Activated CD8-positive, alpha-beta T cell treated with anti-CD3 and anti-CD28 coated beads for 36 hours (primary cell): ENCODE results near the gene MCC. TPM values are rescaled to one million over a fixed set of nuclear protein-coding genes. Genes with fewer than 3 reads are reported as not detected.

Experiments
- ATAC-seq: fragments of 200-7000 bp; cut with Tn5 transposase; one replicate; pipeline ENCODE4 v1.10.0; 2021; ENCODE audit warnings: mild to moderate bottlenecking, moderate library complexity
- CTCF ChIA-PET: fragments of 350-600 bp; sonication (Branson Sonifier 250); formaldehyde crosslinking; loops from one replicate; lab custom pipeline; 2021; ENCODE audit warnings: antibody characterized with exemption; lab: Charles Lee
- POLR2A ChIA-PET: fragments of 350-600 bp; sonication (Branson Sonifier 250); formaldehyde crosslinking; loops from one replicate; lab custom pipeline; 2021; ENCODE audit warnings: antibody characterized with exemption; lab: Charles Lee
- DNase-seq: peaks from one replicate; pipeline ENCODE4 v3.0.0-alpha.2; 2020
- H3K27ac Mint-ChIP-seq: one replicate; pipeline ENCODE4 v1.8.0; 2021; ENCODE audit warnings: mild to moderate bottlenecking, mixed read lengths
- H3K27me3 Mint-ChIP-seq: one replicate; pipeline ENCODE4 v1.8.0; 2021; ENCODE audit warnings: mixed read lengths
- H3K36me3 Mint-ChIP-seq: one replicate; pipeline ENCODE4 v1.8.0; 2021; ENCODE audit warnings: low read depth, mixed read lengths
- H3K4me1 Mint-ChIP-seq: one replicate; pipeline ENCODE4 v1.8.0; 2021; ENCODE audit warnings: low read depth, mixed read lengths
- H3K4me3 Mint-ChIP-seq: one replicate; pipeline ENCODE4 v1.8.0; 2021; ENCODE audit warnings: mild to moderate bottlenecking, moderate library complexity, mixed read lengths
- H3K9me3 Mint-ChIP-seq: one replicate; pipeline ENCODE4 v1.8.0; 2021; ENCODE audit warnings: mixed read lengths
- intact Hi-C: fragments of 100-400 bp; cut with micrococcal nuclease; formaldehyde crosslinking; loops from one replicate; pipeline ENCODE4 v1.10.0; 2022
- total RNA-seq, 2 experiments: library from RNA; stranded (reverse); gene quantifications; one replicate each; pipeline ENCODE4 v1.2.3, GENCODE V29; 2021
- TF ChIP-seq, protein P1 (sequence below): fragments of 200-600 bp; IDR thresholded peaks from one replicate; pipeline ENCODE4 v1.8.0; 2022; ENCODE audit warnings: antibody characterized with exemption, mild to moderate bottlenecking

The MCC gene
- total RNA-seq, 2 experiments from 2014 or later, result 4.9 to 5.4 TPM

DNA sequence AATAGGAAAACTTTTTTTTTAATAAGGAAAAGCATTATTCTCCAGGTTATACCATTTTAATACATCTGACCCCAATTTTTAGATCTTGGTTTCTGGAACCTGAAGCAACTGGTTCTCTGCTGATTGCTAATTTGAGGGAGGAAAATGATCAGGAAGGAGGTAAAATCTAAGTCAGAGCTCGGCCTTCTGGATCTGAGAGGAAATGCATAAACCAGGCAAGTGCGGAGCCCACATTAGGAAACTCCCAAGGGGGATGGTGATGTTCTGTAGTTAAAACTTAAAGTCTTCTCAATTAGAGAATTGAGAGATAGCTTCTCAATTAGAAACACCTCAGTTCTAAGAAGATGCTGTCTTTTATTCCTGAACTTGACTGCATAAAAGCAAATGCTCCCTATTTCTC, 167.0 kb downstream of the MCC start:
- ChIA-PET CTCF (interaction anchor here (0.7 to 1.2 kb wide), 4 partner anchors 9 to 629 kb away, joined by 3 to 5 read pairs (median 3); no protein-coding TSS in a partner anchor), POLR2A (no interaction called here)
- no peaks in the 10 kb centered on the region for H3K27me3 Mint-ChIP-seq
- no peaks in the 10 kb centered on the region for H3K4me1 Mint-ChIP-seq
- TF ChIP-seq, protein P1, sequence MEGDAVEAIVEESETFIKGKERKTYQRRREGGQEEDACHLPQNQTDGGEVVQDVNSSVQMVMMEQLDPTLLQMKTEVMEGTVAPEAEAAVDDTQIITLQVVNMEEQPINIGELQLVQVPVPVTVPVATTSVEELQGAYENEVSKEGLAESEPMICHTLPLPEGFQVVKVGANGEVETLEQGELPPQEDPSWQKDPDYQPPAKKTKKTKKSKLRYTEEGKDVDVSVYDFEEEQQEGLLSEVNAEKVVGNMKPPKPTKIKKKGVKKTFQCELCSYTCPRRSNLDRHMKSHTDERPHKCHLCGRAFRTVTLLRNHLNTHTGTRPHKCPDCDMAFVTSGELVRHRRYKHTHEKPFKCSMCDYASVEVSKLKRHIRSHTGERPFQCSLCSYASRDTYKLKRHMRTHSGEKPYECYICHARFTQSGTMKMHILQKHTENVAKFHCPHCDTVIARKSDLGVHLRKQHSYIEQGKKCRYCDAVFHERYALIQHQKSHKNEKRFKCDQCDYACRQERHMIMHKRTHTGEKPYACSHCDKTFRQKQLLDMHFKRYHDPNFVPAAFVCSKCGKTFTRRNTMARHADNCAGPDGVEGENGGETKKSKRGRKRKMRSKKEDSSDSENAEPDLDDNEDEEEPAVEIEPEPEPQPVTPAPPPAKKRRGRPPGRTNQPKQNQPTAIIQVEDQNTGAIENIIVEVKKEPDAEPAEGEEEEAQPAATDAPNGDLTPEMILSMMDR, result no peak
- no peak overlapping the region for H3K4me3 Mint-ChIP-seq
- ATAC-seq (no peak), DNase-seq (no peak)
- no peak overlapping the region for H3K27ac Mint-ChIP-seq
- no peaks in the 10 kb centered on the region for H3K9me3 Mint-ChIP-seq
- intact Hi-C loops, result no loop called here
- H3K36me3 Mint-ChIP-seq, result no peaks in the 10 kb centered on the region

DNA sequence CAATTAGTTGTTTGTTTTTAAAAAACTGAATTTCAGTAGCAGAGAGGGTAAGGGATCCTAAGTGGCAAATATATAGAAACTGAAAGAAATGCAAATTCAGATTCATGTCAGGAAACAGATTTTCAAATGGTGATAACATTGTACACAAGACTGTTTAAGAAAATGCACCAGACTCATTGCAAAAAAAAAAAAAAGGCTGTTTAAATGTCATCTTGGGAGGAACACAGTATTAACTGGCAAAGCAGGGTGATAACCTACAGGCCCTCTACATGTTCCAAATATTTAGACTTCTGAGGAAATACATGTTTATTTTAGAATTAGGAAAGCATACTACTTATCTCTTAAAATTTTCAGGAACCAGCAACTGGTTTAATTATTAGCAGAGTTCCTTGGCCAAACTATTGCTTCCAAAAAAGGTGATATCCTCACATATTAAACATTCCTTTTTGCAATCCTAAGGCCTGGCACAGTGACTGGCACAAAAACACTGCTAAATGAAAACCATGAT, 167.9 kb downstream of the MCC start:
- Mint-ChIP-seq H3K4me3 (no peak overlapping the region), H3K27ac (no peak overlapping the region), H3K36me3 (no peaks in the 10 kb centered on the region), H3K9me3 (no peaks in the 10 kb centered on the region), H3K4me1 (no peaks in the 10 kb centered on the region), H3K27me3 (no peaks in the 10 kb centered on the region)
- intact Hi-C loops, result no loop called here
- ATAC-seq (no peak), DNase-seq (no peak)
- POLR2A ChIA-PET, result no interaction called here
- CTCF ChIA-PET, result no interaction called here
- TF ChIP-seq, protein P1, result no peak

DNA sequence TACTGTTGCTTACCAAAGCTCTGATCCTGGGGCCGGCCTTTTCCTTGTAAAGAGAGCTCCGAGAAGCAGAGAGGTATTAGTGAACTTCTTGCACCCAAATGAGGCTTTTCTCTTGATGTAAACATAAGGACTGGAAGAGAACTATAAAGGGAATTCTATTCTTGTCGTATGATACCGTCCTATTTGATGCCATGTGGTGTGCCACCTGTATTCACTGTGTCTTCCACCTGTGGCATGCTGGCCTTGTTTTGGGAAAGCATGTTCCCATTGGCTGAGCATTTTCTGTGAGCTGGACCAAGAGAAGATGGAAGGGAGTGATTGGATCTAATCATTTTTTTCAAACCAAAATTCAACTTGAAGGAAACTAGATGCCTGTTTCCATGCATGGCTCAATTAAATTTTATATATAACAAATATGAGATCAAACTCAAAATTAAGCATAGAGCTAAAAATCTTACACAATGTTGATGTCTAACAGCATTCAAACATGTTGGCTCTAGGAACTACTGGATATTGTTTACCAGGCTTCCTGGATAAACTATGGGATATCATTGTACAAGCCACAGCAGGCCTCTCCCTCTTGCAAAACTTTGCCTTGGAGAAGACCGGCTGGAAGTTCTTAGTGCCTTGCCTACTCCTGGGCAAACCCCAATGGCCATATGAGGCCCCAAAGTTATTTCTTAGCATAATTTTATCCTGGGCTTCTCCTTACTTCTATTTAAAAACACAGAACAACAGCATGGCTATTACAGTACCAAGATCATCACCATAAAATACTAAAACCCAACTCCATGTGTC, 168.8 kb downstream of the MCC start:
- intact Hi-C loops, result no loop called here
- H3K27me3 Mint-ChIP-seq, result no peaks in the 10 kb centered on the region
- CTCF ChIA-PET, result interaction anchor here (0.6 to 1.4 kb wide), 6 partner anchors 10 to 293 kb away, joined by 3 to 5 read pairs (median 3); no protein-coding TSS in a partner anchor
- DNase-seq (no peak), ATAC-seq (no peak)
- H3K9me3 Mint-ChIP-seq, result no peaks in the 10 kb centered on the region
- no peak overlapping the region for H3K4me3 Mint-ChIP-seq
- H3K27ac Mint-ChIP-seq, result no peak overlapping the region
- TF ChIP-seq, protein P1, result no peak
- H3K4me1 Mint-ChIP-seq, result no peaks in the 10 kb centered on the region
- POLR2A ChIA-PET, result no interaction called here
- H3K36me3 Mint-ChIP-seq, result no peaks in the 10 kb centered on the region

DNA sequence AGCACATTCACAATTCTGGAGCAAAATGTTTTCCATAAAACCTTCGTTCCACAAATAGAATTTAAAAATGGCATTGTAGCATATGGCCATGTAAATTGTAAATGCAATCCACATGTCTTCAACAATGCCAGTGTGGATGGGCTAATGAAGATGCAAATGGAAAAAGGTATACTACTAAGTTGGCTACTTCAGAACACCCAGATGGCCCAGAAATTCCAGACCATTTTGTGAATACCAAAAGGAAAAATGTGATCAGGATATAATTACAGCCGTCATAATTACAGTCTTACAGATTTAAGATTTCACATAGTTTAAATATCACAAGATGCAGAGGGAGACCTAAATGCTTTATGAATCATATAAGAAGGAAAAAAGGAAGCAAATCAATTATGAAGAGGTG, 170.6 kb downstream of the MCC start:
- Mint-ChIP-seq H3K27ac (no peak overlapping the region), H3K9me3 (no peaks in the 10 kb centered on the region), H3K4me3 (no peak overlapping the region), H3K27me3 (no peaks in the 10 kb centered on the region), H3K4me1 (no peaks in the 10 kb centered on the region), H3K36me3 (no peaks in the 10 kb centered on the region)
- no peak for DNase-seq
- CTCF ChIA-PET, result interaction anchor here (0.7 kb wide), 1 partner anchor 13 kb away, joined by 3 read pairs; no protein-coding TSS in a partner anchor
- no peak for ATAC-seq
- POLR2A ChIA-PET, result no interaction called here
- intact Hi-C loops, result no loop called here
- TF ChIP-seq, protein P1, result no peak

DNA sequence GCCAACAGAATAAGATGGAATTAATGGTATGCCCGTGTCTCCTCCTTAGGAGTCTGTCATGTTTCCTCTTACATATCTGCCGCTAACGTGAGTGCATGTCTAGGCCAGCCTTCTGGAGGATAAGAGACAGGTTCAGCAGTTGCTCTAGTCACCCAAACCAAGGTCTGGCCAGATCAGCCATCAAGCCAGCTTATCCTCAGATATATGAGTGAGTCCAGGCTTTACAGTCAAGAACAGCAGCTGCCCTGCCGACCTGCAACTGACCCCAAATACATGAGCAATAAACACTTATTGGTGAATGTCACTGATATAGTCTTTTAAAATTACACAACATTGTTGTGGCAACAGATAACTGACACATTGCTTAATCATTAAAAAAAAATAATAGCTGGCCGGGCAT, 177.0 kb downstream of the MCC start:
- H3K9me3 Mint-ChIP-seq, result no peaks in the 10 kb centered on the region
- intact Hi-C loops, result no loop called here
- DNase-seq, result no peak
- ChIA-PET CTCF (no interaction called here), POLR2A (no interaction called here)
- no peak overlapping the region for H3K4me3 Mint-ChIP-seq
- H3K27ac Mint-ChIP-seq, result no peak overlapping the region
- no peaks in the 10 kb centered on the region for H3K4me1 Mint-ChIP-seq
- peaks cover 9% of the 10 kb centered on the region for H3K27me3 Mint-ChIP-seq
- TF ChIP-seq, protein P1, result no peak
- no peaks in the 10 kb centered on the region for H3K36me3 Mint-ChIP-seq
- ATAC-seq, result no peak
